Right atrium auricular region (tissue), 2 donors: ENCODE measurements around the gene PRKX. TPM values are rescaled to one million over a fixed set of nuclear protein-coding genes. Genes with fewer than 3 reads are reported as not detected.

Source experiments
- DNase-seq: peaks from one replicate; pipeline ENCODE4 v3.0.0-alpha.2; 2019; ENCODE audit warnings: low spot score
- H3K27ac ChIP-seq, 2 donors: fragments of 200-600 bp; sonication (generic); 1 replicate in 1 of 2; 2 replicates in 1 of 2; pipeline ENCODE4 v1.5.1; 2016 to 2019
- H3K27me3 ChIP-seq, 2 donors: fragments of 200-600 bp; sonication (generic); one replicate each; pipeline versions ENCODE4 v1.5.1 to v1.6.0; 2017 to 2019
- H3K36me3 ChIP-seq: fragments of 200-600 bp; sonication (generic); one replicate; pipeline ENCODE4 v1.5.1; 2016
- H3K4me1 ChIP-seq, 2 donors: fragments of 200-600 bp; sonication (generic); one replicate each; pipeline versions ENCODE4 v1.5.1 to v1.6.0; 2017 to 2019
- H3K4me3 ChIP-seq, 2 donors: fragments of 200-600 bp; sonication (generic); 1 replicate in 1 of 2; 2 replicates in 1 of 2; pipeline ENCODE4 v1.5.1; 2017 to 2019; ENCODE audit warnings: mild to moderate bottlenecking in 1 of 2, moderate library complexity in 1 of 2
- H3K9me3 ChIP-seq, 2 donors: fragments of 200-600 bp; sonication (generic); one replicate each; pipeline ENCODE4 v1.5.1; 2019
- total RNA-seq, 2 donors: library from RNA; depleted of rRNA; stranded (reverse); fragments of >200 nt; gene quantifications; one replicate each; pipeline ENCODE4 v1.1.0, GENCODE V29; 2016
- TF ChIP-seq, protein P1 (sequence below), 2 donors: fragments of 200-600 bp; sonication (generic); IDR thresholded peaks; one replicate each; pipeline ENCODE4 v1.5.1; 2019; ENCODE audit warnings: antibody characterized with exemption in 2 of 2

Gene PRKX
- total RNA-seq, 2 donors from 2014 or later: 2.6 to 7.4 TPM

DNA sequence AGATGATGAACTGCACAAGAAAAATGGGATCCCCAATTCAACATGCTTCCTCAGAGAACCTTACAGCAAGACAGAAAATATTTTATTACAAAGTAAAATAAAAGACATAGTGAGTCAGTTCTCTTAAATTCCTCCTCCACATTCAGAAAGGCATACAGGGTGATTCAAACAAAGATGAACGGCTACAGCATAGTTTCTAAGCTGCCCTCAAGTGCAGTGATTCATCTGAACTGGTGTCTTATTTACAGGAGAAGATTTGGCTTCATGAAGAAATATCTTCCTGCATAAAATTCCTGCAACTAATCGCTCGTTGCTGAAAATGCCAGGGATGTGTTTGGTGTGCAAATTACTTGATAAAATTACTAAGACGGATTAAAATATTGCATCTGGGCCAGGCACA lies 103.6 kb downstream of the PRKX start:
- no peak overlapping the region for H3K4me3 ChIP-seq
- no peak for DNase-seq
- H3K9me3 ChIP-seq: no peaks in the 10 kb centered on the region
- no peaks in the 10 kb centered on the region for H3K4me1 ChIP-seq
- H3K27ac ChIP-seq: no peak overlapping the region
- TF ChIP-seq, protein P1, sequence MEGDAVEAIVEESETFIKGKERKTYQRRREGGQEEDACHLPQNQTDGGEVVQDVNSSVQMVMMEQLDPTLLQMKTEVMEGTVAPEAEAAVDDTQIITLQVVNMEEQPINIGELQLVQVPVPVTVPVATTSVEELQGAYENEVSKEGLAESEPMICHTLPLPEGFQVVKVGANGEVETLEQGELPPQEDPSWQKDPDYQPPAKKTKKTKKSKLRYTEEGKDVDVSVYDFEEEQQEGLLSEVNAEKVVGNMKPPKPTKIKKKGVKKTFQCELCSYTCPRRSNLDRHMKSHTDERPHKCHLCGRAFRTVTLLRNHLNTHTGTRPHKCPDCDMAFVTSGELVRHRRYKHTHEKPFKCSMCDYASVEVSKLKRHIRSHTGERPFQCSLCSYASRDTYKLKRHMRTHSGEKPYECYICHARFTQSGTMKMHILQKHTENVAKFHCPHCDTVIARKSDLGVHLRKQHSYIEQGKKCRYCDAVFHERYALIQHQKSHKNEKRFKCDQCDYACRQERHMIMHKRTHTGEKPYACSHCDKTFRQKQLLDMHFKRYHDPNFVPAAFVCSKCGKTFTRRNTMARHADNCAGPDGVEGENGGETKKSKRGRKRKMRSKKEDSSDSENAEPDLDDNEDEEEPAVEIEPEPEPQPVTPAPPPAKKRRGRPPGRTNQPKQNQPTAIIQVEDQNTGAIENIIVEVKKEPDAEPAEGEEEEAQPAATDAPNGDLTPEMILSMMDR (IDR thresholded peaks at IDR 0.05): no peak
- H3K27me3 ChIP-seq: no peaks in the 10 kb centered on the region
- H3K36me3 ChIP-seq: no peaks in the 10 kb centered on the region

DNA sequence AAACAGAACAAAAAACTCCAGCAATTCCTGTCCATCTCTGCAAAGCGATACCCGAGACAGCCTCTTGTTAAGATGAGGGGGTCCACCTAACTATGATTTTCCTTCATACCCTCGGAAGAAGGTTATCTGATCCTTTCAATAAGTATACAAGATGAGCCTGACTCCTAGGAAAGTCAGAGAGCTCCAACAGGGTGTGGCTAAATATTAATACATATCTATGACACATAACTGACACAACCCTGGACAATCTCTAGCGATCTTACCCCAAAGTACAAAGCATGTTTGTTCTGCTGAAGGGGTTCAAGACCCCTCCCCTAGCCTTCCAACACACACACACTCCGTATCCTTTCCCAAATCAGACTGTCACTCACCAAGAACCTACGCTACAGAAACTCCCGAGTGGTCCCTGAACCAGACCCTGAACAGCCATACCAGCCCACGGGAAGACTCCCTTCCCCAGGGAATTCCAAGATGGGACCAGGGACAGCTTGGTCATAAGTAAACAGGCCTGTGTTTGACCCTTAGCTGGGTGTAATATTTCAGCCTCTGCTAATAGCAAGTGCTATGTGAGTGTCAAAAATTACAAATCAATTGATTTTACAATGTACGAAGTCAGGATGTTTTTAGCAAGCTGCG lies 110.3 kb downstream of the PRKX start:
- Histone ChIP-seq H3K4me1 (no peaks in the 10 kb centered on the region), H3K36me3 (no peaks in the 10 kb centered on the region), H3K4me3 (no peak overlapping the region), H3K27me3 (no peaks in the 10 kb centered on the region), H3K9me3 (no peaks in the 10 kb centered on the region), H3K27ac (no peak overlapping the region)
- TF ChIP-seq, protein P1 (IDR thresholded peaks at IDR 0.05): no peak
- DNase-seq: no peak

DNA sequence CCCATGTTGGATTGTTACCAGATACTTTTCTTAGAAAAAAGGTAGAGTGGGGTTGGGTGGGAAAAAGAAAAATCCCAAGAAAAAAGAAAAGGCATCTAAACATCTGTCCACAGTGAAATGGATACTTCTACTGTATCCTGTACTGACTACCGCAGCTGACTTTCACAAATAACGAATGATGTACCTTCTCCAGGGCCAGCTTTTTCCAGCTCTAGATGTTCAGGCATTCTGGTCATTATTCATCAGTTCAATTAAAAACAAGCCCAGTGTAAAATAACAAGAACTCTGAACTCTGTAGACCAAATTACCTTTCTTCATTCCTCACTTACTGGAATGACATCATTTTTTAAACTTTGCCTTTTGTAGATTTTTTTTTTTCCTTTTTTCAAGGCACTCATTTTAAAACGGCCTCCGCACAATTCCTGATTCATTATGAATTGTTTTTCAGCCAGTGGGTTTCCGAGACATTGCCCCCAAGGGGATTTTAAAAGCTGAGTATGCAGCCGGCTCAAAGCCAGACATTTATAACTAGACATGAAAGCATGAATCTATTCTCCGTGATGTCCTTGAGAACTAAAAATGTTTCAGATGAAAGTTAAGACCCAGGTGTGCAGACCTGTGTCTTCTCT lies 113.5 kb downstream of the PRKX start:
- Histone ChIP-seq H3K4me3 (no peak overlapping the region), H3K27me3 (no peaks in the 10 kb centered on the region), H3K4me1 (no peaks in the 10 kb centered on the region), H3K27ac (no peak overlapping the region), H3K36me3 (no peaks in the 10 kb centered on the region), H3K9me3 (no peaks in the 10 kb centered on the region)
- TF ChIP-seq, protein P1 (IDR thresholded peaks at IDR 0.05): no peak
- no peak for DNase-seq

DNA sequence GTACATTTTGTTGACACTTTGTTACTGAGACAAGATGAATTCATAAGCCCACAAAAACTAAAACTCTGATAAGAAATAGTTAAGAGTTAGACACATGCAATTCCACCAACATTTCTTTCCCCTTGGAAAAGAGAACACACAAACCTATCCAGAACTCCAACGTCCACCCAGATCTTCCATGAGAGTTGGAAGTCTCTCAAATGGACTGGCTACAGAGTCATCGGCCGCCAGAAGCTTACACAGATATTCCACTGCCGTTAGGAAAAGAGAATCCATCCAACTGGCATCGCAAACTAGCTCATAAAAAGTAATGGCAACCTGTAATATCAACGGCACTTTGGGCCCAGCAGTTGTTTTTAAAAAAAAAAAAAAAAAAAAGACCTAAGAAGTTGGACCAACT lies 114.7 kb downstream of the PRKX start:
- no peak for DNase-seq

DNA sequence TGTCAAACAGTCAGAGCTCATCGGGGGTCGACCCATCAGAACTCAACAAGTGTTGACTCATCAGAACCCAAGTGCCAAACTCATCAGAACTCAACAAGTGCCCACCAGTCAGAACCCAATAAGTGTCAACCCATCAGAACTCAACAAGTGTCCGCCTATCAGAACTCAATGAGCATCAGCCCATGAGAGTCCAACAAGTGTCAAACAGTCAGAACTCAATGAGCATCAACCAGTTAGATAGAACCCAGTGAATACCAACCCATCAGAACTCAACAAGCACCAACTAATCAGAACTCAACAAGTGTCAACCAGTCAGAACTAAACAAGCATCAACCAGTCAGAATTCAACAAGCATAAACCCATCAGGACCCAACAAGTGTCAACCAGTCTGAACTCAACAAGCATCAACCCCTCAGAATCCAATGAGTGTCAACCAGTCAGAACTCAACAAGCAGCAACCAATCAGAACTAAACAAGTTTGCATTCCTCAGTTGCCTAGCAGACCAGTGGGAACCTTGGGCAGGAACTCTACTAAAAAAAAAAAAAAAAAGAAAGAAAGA lies 115.3 kb downstream of the PRKX start:
- H3K27ac ChIP-seq: no peak overlapping the region
- no peak overlapping the region for H3K4me3 ChIP-seq
- DNase-seq: no peak

More for the DNA sequence above, 114.7 kb downstream of the PRKX start:
- no peaks in the 10 kb centered on the region for H3K9me3 ChIP-seq
- TF ChIP-seq, protein P1 (IDR thresholded peaks at IDR 0.05): no peak
- H3K27ac ChIP-seq: no peak overlapping the region
- H3K36me3 ChIP-seq: no peaks in the 10 kb centered on the region
- no peaks in the 10 kb centered on the region for H3K27me3 ChIP-seq
- no peaks in the 10 kb centered on the region for H3K4me1 ChIP-seq
- H3K4me3 ChIP-seq: no peak overlapping the region

More for the DNA sequence above, 115.3 kb downstream of the PRKX start:
- H3K4me1 ChIP-seq: no peaks in the 10 kb centered on the region
- TF ChIP-seq, protein P1 (IDR thresholded peaks at IDR 0.05): no peak
- H3K9me3 ChIP-seq: no peaks in the 10 kb centered on the region
- H3K27me3 ChIP-seq: no peaks in the 10 kb centered on the region
- no peaks in the 10 kb centered on the region for H3K36me3 ChIP-seq
